Breast epithelium (tissue), 4 donors: ENCODE data around the gene PLK5. TPM values are rescaled to one million over a fixed set of nuclear protein-coding genes. Genes with fewer than 3 reads are reported as not detected.

ENCODE experiments used
- DNase-seq, 2 donors: peaks; one replicate each; pipeline ENCODE4 v3.0.0-alpha.2; 2019; ENCODE audit warnings: low spot score in 2 of 2
- H3K27ac ChIP-seq, 2 donors: fragments of 200-600 bp; sonication (generic) in 1 of 2; one replicate each; pipeline ENCODE4 v1.5.1; 2016 to 2019; ENCODE audit warnings: mild to moderate bottlenecking in 1 of 2
- H3K27me3 ChIP-seq, 2 donors: fragments of 200-600 bp; sonication (generic) in 1 of 2; one replicate each; pipeline versions ENCODE4 v1.5.1 to v1.6.0; 2017 to 2019; ENCODE audit warnings: control low read depth in 1 of 2, mild to moderate bottlenecking in 1 of 2
- H3K36me3 ChIP-seq: fragments of 200-600 bp; one replicate; pipeline ENCODE4 v1.5.1; 2019
- H3K4me1 ChIP-seq, 2 donors: fragments of 200-600 bp; sonication (generic); one replicate each; pipeline ENCODE4 v1.5.1; 2016 to 2019; ENCODE audit warnings: control low read depth in 1 of 2
- H3K4me3 ChIP-seq, 3 donors: fragments of 200-600 bp; sonication (generic); 1 replicate in 2 of 3; 2 replicates in 1 of 3; pipeline ENCODE4 v1.5.1; 2016 to 2019; ENCODE audit warnings: mild to moderate bottlenecking in 3 of 3, moderate library complexity in 2 of 3
- H3K9me3 ChIP-seq, 2 donors: fragments of 200-600 bp; sonication (generic) in 1 of 2; one replicate each; pipeline ENCODE4 v1.5.1; 2016 to 2019; ENCODE audit warnings: control low read depth in 1 of 2
- CTCF ChIP-seq, 3 donors: fragments of 450-650 bp; IDR thresholded peaks; one replicate each; pipeline ENCODE4 v1.5.1; 2016 to 2017; ENCODE audit warnings: antibody characterized with exemption in 3 of 3, mild to moderate bottlenecking in 3 of 3, moderate library complexity in 3 of 3
- POLR2A ChIP-seq: fragments of 450-650 bp; IDR thresholded peaks from one replicate; pipeline ENCODE4 v1.6.1; 2016; ENCODE audit warnings: antibody characterized with exemption, mild to moderate bottlenecking, moderate library complexity
- POLR2AphosphoS5 ChIP-seq, 3 donors: sonication (generic); formaldehyde crosslinking; IDR thresholded peaks; one replicate each; pipeline ENCODE4 v1.6.1; 2017; ENCODE audit warnings: antibody characterized with exemption in 3 of 3
- intact Hi-C: fragments of 100-400 bp; cut with DNase I; formaldehyde crosslinking; loops from one replicate; pipeline ENCODE4 v1.15.1; 2023; ENCODE audit warnings: low total_unique reads
- total RNA-seq, 3 donors: library from RNA; depleted of rRNA; stranded (reverse); fragments of >200 nt; gene quantifications; one replicate each; pipeline ENCODE4 v1.1.0, GENCODE V29; 2016

PLK5 gene
- total RNA-seq, 3 donors from 2014 or later = 0.44 to 0.98 TPM; not detected in 1

GRCh38 chr19:1566392-1567115, 42.7 kb downstream of the PLK5 start:
- Histone ChIP-seq H3K4me3 (peak overlapping the region; percentile 71 to 80 (median 73)), H3K9me3 (no peaks in the 10 kb centered on the region), H3K27ac (peak overlapping the region; percentile 89 to 92), H3K27me3 (no peaks in the 10 kb centered on the region), H3K36me3 (no peaks in the 10 kb centered on the region), H3K4me1 (peaks cover 0 to 6% of the 10 kb centered on the region in 2 donors)
- TF ChIP-seq CTCF (IDR thresholded peaks at IDR 0.05) (no peak), POLR2A (no peak), POLR2AphosphoS5 (IDR thresholded peaks at IDR 0.05) (peak in 2 of 3 donors; percentile 36 to 49)
- intact Hi-C loops = no loop called here
- DNase-seq = peak; percentile 72 to 86

- intact Hi-C loops = no loop called here
- Histone ChIP-seq H3K9me3 (no peaks in the 10 kb centered on the region), H3K27me3 (no peaks in the 10 kb centered on the region), H3K4me3 (peak overlapping the region; percentile 71 to 80 (median 73)), H3K36me3 (no peaks in the 10 kb centered on the region), H3K4me1 (peaks cover 0 to 6% of the 10 kb centered on the region in 2 donors), H3K27ac (peak overlapping the region; percentile 89 to 92)
- DNase-seq = peak in 1 of 2 donors; percentile 31
- no peak for TF ChIP-seq CTCF (IDR thresholded peaks at IDR 0.05)
- no peak for TF ChIP-seq POLR2A
- TF ChIP-seq POLR2AphosphoS5 (IDR thresholded peaks at IDR 0.05) = peak in 1 of 3 donors; percentile 23
Measured at GRCh38 chr19:1567116-1567847, 43.4 kb downstream of the PLK5 start.

GRCh38 chr19:1567848-1568227, 44.0 kb downstream of the PLK5 start:
- intact Hi-C loops = no loop called here
- DNase-seq = no peak
- Histone ChIP-seq H3K27ac (peak overlapping the region in 1 of 2 donors; percentile 89), H3K36me3 (no peaks in the 10 kb centered on the region), H3K4me3 (peak overlapping the region; percentile 71 to 80 (median 73)), H3K27me3 (no peaks in the 10 kb centered on the region), H3K9me3 (no peaks in the 10 kb centered on the region), H3K4me1 (peaks cover 0 to 6% of the 10 kb centered on the region in 2 donors)
- TF ChIP-seq CTCF (IDR thresholded peaks at IDR 0.05) = no peak

GRCh38 chr19:1568320-1569019, 44.6 kb downstream of the PLK5 start, which contains the start of gene MEX3D:
MEX3D (minus strand) TSS chr19:1568325; CDS start chr19:1568058, 267 bp downstream.
- Histone ChIP-seq H3K4me1 (peaks cover 0 to 6% of the 10 kb centered on the region in 2 donors), H3K36me3 (no peaks in the 10 kb centered on the region), H3K27me3 (no peaks in the 10 kb centered on the region), H3K4me3 (peak within 1 kb of the TSS; percentile 71 to 80 (median 73)), H3K27ac (peak within 1 kb of the TSS; percentile 89 to 92), H3K9me3 (no peaks in the 10 kb centered on the region)
- DNase-seq = peak; percentile 62 to 71
- TF ChIP-seq CTCF (IDR thresholded peaks at IDR 0.05) (no peak), POLR2A (no peak), POLR2AphosphoS5 (IDR thresholded peaks at IDR 0.05) (no peak)
- intact Hi-C loops = no loop called here
